Activated T-helper 17 cell treated with anti-CD3 and anti-CD28 coated beads, Interleukin-2, amount 50 U/mL, for 72 hours (primary cell): ENCODE results near the gene SUOX. TPM values are rescaled to one million over a fixed set of nuclear protein-coding genes. Genes with fewer than 3 reads are reported as not detected.
"Not testable (repeated sequence)": the region's sequence is repeated elsewhere in the genome, so short reads cannot be mapped to it uniquely, and the experiment has no call there.

Experiments
- ATAC-seq: fragments of 150-1000 bp; cut with Tn5 transposase; replicated peaks from 2 replicates; pipeline ENCODE4 v1.10.0; 2021; ENCODE audit warnings: mild to moderate bottlenecking, moderate library complexity
- H3K27ac Mint-ChIP-seq: one replicate; pipeline ENCODE4 v1.8.0; 2022; ENCODE audit warnings: mixed read lengths
- H3K27me3 Mint-ChIP-seq: one replicate; pipeline ENCODE4 v1.8.0; 2022; ENCODE audit warnings: mixed read lengths
- H3K36me3 Mint-ChIP-seq: one replicate; pipeline ENCODE4 v1.8.0; 2022; ENCODE audit warnings: low read depth, mild to moderate bottlenecking, mixed read lengths
- H3K4me1 Mint-ChIP-seq: one replicate; pipeline ENCODE4 v1.8.0; 2022; ENCODE audit warnings: mixed read lengths
- H3K4me3 Mint-ChIP-seq: one replicate; pipeline ENCODE4 v1.8.0; 2022; ENCODE audit warnings: mild to moderate bottlenecking, mixed read lengths
- H3K9me3 Mint-ChIP-seq: one replicate; pipeline ENCODE4 v1.8.0; 2022; ENCODE audit warnings: mixed read lengths
- total RNA-seq, 2 donors: library from RNA; stranded (reverse); gene quantifications; one replicate each; pipeline ENCODE4 v1.2.3, GENCODE V29; 2022

The SUOX gene
- total RNA-seq, 2 donors from 2014 or later: 3.4 to 3.5 TPM

DNA sequence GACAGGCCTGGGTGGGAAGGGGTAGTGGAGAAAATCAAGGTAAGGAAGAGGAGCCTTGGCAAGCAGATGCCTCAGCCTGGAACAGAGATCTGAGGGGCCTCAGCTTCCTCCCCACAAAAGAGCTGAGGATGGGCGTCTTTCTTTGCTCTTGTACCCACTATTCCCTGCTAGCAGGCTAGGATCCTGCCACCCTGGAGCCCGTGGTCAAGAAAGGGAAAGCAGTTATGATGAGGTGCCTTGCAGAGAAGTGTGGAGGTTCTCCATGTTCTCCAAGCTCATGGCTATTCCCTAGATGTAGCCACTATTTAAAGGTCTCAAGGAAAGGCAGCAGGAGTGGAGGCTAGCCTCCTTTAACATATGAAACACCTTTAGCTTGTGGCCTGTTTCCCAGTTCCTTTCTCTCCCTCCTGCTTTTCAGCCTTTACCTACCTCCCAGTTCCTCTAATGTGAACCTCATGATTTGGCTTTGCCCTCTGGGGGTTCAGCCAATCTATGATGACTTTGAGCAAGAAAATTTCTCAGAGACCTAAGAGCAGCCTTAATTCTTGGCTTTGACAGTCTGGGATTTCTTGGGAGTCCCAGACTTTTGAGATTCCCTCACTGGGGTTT, 24.9 kb downstream of the SUOX start:
- Mint-ChIP-seq H3K27ac (peak overlapping the region; percentile 97), H3K4me3 (peak overlapping the region; percentile 98), H3K9me3 (no peaks in the 10 kb centered on the region), H3K4me1 (peaks cover 12% of the 10 kb centered on the region), H3K36me3 (peaks cover 41% of the 10 kb centered on the region), H3K27me3 (no peaks in the 10 kb centered on the region)
- peak; percentile 5 for ATAC-seq

DNA sequence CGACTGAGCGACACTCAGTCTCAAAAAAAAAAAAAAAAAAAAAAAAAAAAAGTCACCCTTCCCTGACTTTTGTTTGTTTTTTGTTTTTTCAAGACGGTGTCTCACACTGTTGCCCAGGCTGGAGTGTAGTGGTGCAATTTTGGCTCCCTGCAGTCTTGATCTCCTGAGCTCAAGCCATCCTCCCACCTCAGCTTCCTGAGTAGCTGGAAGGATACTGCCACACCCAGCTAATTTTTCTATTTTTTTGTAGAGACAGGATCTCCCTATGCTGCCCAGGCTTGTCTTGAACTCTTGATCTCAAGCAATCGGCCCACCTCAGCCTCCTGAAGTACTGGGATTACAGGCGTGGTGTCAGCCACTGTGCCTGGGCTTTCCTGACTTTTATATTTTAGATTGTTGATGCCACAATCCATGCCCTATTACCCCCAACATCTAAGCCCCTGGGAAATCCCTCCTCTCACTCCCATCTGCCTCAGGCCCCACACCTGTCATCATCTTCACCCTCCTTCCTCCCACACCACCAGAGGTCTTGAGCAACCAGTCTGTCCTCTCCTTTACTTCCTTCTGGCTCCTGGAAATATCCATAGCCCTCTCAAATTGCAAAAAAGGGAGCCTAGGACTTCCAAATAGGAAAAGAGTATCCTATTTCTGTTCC, 31.6 kb downstream of the SUOX start:
- H3K27me3 Mint-ChIP-seq: no peaks in the 10 kb centered on the region
- H3K4me3 Mint-ChIP-seq: no peak overlapping the region
- peak overlapping the region; percentile 20 for H3K27ac Mint-ChIP-seq
- H3K9me3 Mint-ChIP-seq: no peaks in the 10 kb centered on the region
- peaks cover 19% of the 10 kb centered on the region for H3K4me1 Mint-ChIP-seq
- peaks cover 91% of the 10 kb centered on the region for H3K36me3 Mint-ChIP-seq
- no peak for ATAC-seq

- Mint-ChIP-seq H3K4me1 (peaks cover 16% of the 10 kb centered on the region), H3K27ac (peak overlapping the region; percentile 20)
- ATAC-seq: no peak
Observed at GRCh38 chr12:56029166-56029519, 32.1 kb downstream of the SUOX start.

GRCh38 chr12:56029666-56030293, 32.7 kb downstream of the SUOX start:
- H3K9me3 Mint-ChIP-seq: no peaks in the 10 kb centered on the region
- H3K4me1 Mint-ChIP-seq: peaks cover 16% of the 10 kb centered on the region
- peak overlapping the region; percentile 20 for H3K27ac Mint-ChIP-seq
- no peaks in the 10 kb centered on the region for H3K27me3 Mint-ChIP-seq
- peak; percentile 50 for ATAC-seq
- H3K36me3 Mint-ChIP-seq: peaks cover 95% of the 10 kb centered on the region
- no peak overlapping the region for H3K4me3 Mint-ChIP-seq

More at GRCh38 chr12:56029166-56029519, 32.1 kb downstream of the SUOX start:
- peaks cover 91% of the 10 kb centered on the region for H3K36me3 Mint-ChIP-seq
- H3K4me3 Mint-ChIP-seq: no peak overlapping the region
- H3K27me3 Mint-ChIP-seq: no peaks in the 10 kb centered on the region
- no peaks in the 10 kb centered on the region for H3K9me3 Mint-ChIP-seq

DNA sequence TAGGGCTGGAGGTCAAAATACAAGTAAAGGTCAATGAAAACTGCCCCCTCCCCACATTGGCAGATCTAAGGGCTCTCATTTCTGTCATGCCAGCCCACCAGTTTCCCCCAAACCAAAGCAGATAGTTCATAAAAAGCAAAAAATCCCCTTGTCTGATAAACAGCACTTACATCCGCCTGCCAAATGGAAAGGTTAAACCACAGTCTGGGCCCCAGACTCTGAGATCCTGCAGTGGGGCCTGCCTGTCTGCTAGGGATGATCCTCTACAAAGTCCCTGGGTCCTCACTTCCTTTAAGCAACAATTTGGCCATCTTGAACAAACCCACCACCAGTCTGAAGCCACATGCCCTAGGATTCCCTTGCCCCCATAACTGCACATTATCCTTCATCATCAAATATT, 34.9 kb downstream of the SUOX start:
- H3K4me3 Mint-ChIP-seq: peak overlapping the region; percentile 53
- peaks cover 16% of the 10 kb centered on the region for H3K4me1 Mint-ChIP-seq
- H3K9me3 Mint-ChIP-seq: no peaks in the 10 kb centered on the region
- H3K27ac Mint-ChIP-seq: peak overlapping the region; percentile 75
- H3K27me3 Mint-ChIP-seq: no peaks in the 10 kb centered on the region
- ATAC-seq: peak; percentile 73
- peaks cover 95% of the 10 kb centered on the region for H3K36me3 Mint-ChIP-seq

DNA sequence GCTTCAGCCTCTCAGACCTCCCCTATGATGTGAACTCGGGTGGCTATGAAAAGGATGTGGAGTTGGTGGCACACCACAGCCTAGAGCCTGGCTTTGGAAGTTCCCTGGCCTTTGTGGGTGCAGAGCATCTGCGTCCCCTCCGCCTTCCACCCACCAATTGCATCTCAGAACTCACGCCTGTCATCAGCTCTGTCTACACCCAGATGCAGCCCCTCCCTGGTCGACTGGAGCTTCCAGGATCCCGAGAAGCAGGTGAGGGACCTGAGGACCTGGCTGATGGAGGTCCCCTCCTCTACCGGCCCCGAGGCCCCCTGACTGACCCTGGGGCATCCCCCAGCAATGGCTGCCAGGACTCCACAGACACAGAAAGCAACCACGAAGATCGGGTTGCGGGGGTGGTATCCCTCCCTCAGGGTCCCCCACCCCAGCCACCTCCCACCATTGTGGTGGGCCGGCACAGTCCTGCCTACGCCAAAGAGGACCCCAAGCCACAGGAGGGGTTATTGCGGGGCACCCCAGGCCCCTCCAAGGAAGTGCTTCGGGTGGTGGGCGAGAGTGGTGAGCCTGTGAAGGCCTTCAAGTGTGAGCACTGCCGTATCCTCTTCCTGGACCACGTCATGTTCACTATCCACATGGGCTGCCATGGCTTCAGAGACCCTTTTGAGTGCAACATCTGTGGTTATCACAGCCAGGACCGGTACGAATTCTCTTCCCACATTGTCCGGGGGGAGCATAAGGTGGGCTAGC, 37.7 kb downstream of the SUOX start:
- ATAC-seq: peak; percentile 49
- H3K27ac Mint-ChIP-seq: no peak overlapping the region
- H3K27me3 Mint-ChIP-seq: no peaks in the 10 kb centered on the region
- H3K4me1 Mint-ChIP-seq: peaks cover 13% of the 10 kb centered on the region
- peaks cover 83% of the 10 kb centered on the region for H3K36me3 Mint-ChIP-seq
- H3K9me3 Mint-ChIP-seq: no peaks in the 10 kb centered on the region
- no peak overlapping the region for H3K4me3 Mint-ChIP-seq

GRCh38 chr12:56037161-56037560, 40.1 kb downstream of the SUOX start:
- no peak overlapping the region for H3K4me3 Mint-ChIP-seq
- peaks cover 10% of the 10 kb centered on the region for H3K4me1 Mint-ChIP-seq
- H3K9me3 Mint-ChIP-seq: no peaks in the 10 kb centered on the region
- H3K27ac Mint-ChIP-seq: peak overlapping the region; percentile 76
- ATAC-seq: no peak
- H3K36me3 Mint-ChIP-seq: peaks cover 67% of the 10 kb centered on the region
- H3K27me3 Mint-ChIP-seq: no peaks in the 10 kb centered on the region

- H3K4me1 Mint-ChIP-seq: peaks cover 10% of the 10 kb centered on the region
- no peaks in the 10 kb centered on the region for H3K9me3 Mint-ChIP-seq
- H3K27me3 Mint-ChIP-seq: no peaks in the 10 kb centered on the region
- peak overlapping the region; percentile 76 for H3K27ac Mint-ChIP-seq
- ATAC-seq: no peak
- peaks cover 67% of the 10 kb centered on the region for H3K36me3 Mint-ChIP-seq
- H3K4me3 Mint-ChIP-seq: no peak overlapping the region
Observed at GRCh38 chr12:56038022-56038655, 41.1 kb downstream of the SUOX start.

DNA sequence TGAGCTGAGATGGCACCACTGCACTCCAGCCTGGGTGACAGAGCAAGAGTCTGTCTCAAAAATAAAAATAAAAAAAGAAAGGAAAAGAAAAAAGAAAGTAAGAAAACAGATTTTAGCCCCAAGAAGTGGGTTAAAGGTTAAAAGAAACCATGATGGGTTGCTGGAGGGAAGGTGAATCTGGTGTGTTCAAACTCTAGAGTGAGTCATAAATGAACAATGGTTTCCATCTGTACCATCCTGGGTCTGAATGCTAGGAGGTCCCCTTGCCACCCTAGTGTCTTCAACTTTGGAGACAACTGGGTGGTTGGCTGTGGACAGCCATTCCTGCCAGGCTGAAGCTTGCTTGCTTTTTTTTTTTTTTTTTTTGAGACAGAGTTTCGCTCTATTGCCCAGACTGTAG, 43.1 kb downstream of the SUOX start:
- Mint-ChIP-seq H3K27ac (peak overlapping the region; percentile 98), H3K4me1 (peaks cover 14% of the 10 kb centered on the region), H3K4me3 (peak overlapping the region; percentile 96), H3K36me3 (peaks cover 70% of the 10 kb centered on the region), H3K9me3 (no peaks in the 10 kb centered on the region), H3K27me3 (no peaks in the 10 kb centered on the region)
- ATAC-seq: peak; percentile 62

GRCh38 chr12:56040963-56041551, 44.0 kb downstream of the SUOX start:
- H3K36me3 Mint-ChIP-seq: peaks cover 65% of the 10 kb centered on the region
- no peak for ATAC-seq
- peak overlapping the region; percentile 96 for H3K4me3 Mint-ChIP-seq
- H3K27me3 Mint-ChIP-seq: no peaks in the 10 kb centered on the region
- no peaks in the 10 kb centered on the region for H3K9me3 Mint-ChIP-seq
- H3K4me1 Mint-ChIP-seq: peaks cover 14% of the 10 kb centered on the region
- H3K27ac Mint-ChIP-seq: peak overlapping the region; percentile 98

DNA sequence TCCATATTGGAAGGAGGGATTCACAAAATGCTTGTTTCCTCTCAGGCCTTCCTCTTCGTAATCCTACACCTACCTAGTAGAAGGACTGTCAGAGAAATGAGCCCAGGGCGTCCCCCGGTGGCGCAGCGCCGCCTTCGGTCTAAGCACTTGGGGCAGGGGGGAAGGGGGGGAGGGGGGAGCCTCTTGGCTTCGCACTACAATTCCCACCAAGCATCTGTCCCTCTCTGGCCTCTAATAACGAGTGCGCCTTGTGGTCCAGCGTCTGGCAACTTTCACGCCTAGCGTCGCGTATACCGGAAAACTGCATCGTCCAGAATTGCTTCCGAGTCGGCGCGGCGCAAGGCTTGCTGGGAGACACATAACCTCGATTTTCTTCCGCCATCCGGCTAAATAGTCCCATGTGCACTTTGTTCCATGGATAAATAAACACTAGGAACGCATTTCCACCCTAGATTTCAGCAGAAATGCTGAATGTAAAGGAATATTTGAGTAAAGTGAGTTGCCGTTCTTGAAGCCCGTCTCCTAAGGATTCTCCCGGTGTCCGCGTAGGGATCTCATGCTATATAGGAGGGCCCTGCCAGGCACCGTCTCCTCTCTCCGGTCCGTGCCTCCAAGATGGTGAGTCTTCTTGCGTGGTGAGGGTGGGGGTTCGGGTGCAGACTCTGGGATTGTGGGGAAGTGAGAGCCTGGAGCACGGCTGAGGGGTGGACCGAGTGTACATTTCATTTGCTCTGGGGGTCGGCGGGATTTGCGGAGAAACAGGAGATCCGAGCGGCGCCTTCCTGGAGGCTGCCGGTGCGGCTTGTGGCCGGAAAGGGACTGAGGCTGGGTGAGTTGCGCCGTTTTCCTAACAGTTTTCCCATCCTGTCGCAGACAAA, 44.7 kb downstream of the SUOX start, which contains the start of gene RPS26:
TSS of gene RPS26 (plus strand) at position 367 of the 878 bp plus-strand sequence. CDS start at position 616, 249 bp downstream.
- ATAC-seq: peak; percentile 87
- peak within 1 kb of the TSS; percentile 98 for H3K27ac Mint-ChIP-seq
- peak within 1 kb of the TSS; percentile 96 for H3K4me3 Mint-ChIP-seq
- peaks cover 14% of the 10 kb centered on the region for H3K4me1 Mint-ChIP-seq
- H3K27me3 Mint-ChIP-seq: no peaks in the 10 kb centered on the region
- H3K36me3 Mint-ChIP-seq: peaks cover 58% of the 10 kb centered on the region
- H3K9me3 Mint-ChIP-seq: no peaks in the 10 kb centered on the region

- not testable (repeated sequence) for ATAC-seq, H3K9me3 Mint-ChIP-seq, H3K27me3 Mint-ChIP-seq
- Mint-ChIP-seq H3K36me3 (peaks cover 52% of the 10 kb centered on the region), H3K4me1 (peaks cover 14% of the 10 kb centered on the region), H3K4me3 (peak overlapping the region; percentile 96), H3K27ac (peak overlapping the region; percentile 98)
Observed at GRCh38 chr12:56042430-56042813, 45.3 kb downstream of the SUOX start.

DNA sequence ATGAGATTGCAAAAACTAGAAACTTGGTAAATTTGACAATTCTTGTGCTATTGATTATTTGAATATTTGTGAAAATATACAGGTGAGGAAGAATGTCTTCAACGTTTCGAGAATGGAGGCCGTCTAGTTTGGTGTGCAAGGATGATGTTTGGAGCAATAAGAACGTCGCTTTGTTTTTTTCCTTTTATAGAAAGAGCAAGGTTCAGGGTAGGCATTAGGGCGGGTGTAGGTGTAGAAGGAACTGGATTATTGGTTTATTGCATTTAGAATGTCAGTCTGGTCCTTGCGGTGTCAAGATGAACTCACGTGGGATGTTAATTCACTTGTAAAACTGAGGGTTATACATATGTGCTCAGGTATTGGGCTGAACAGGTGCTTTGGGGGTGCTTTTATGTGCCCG, 45.8 kb downstream of the SUOX start:
- H3K4me1 Mint-ChIP-seq: peaks cover 14% of the 10 kb centered on the region

More for the DNA sequence above, 45.8 kb downstream of the SUOX start:
- Mint-ChIP-seq H3K27me3 (no peaks in the 10 kb centered on the region), H3K4me3 (peak overlapping the region; percentile 96), H3K27ac (peak overlapping the region; percentile 98), H3K36me3 (peaks cover 48% of the 10 kb centered on the region), H3K9me3 (no peaks in the 10 kb centered on the region)
- no peak for ATAC-seq
